GM18520 (cell line): Measurements from ENCODE around the gene RER1.

Experiments used
- ATAC-seq: cut with Tn5 transposase; IDR thresholded peaks from one replicate; pipeline ENCODE4 v1.9.1; 2021; ENCODE audit not compliant: unreplicated experiment

RER1 gene

GRCh38 chr1:2405588-2406295 lies 14.1 kb downstream of the RER1 start:
- no peak for ATAC-seq

- ATAC-seq, result no peak
These were observed 14.9 kb downstream of the RER1 start for GRCh38 chr1:2406451-2407041.

DNA sequence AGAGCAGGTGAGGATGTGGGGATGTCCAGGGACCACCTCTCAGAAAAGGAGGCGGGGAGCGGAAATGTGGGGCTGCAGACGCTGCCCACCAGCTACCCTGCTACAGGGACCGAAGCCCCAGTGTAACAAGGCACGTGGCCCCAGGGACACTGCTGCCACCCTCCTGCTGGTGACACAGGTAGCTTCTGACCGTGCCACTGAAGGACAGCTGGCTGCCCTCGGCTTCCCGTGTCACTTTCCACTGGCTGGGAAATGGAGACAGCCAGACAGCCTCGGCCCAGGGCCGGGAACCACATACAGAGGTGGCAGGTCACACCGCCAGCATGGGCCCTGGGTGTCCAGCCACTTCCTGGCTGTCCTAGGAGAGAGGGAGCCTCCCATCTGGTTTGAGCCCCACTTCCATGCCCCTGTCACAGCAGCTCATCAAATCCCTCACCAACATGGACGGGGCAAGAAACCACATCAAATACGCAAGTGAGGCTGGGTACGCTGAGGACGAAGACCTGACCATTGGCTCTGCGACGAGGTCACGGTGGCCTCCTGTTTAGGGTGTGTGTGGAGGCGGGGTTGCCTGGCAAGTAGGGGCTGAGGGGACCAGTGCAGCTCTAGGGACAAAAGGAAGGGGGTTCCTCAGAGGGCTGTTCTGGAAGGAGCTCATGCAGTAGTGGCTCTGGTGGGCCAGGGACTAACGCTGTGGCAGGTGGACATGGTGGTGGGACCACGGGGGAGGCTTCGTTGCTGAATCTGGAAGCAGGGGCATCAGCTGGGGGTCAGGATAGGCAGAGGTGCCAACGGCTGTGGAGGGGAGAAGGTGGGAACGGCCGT lies 15.7 kb downstream of the RER1 start:
- no peak for ATAC-seq

GRCh38 chr1:2407991-2408275 lies 16.3 kb downstream of the RER1 start:
- ATAC-seq, result no peak

GRCh38 chr1:2408456-2408855 lies 16.8 kb downstream of the RER1 start:
- no peak for ATAC-seq

DNA sequence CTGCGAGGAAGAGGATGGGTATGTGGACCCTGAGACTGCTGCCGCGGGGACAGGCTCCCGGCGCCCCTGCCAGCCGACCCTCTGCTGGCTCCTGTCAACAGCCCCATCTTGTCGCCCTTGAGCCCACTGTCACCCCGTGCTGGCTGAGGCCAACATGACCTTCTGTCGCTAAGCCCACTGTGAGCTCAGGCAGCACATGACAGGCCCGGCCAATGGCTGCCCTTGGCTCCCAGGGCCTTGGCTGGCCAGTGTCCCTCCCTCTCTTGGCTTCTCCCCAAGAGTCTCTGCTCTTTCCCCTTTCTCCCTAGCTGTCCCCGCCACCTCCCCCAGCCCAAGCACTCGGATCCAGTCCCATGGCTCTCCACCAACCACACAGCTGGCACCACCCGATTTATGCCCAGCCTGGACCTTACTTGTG lies 17.2 kb downstream of the RER1 start:
- ATAC-seq, result no peak

- no peak for ATAC-seq
These were observed 18.1 kb downstream of the RER1 start for GRCh38 chr1:2409745-2410144.

GRCh38 chr1:2411801-2412394 lies 20.3 kb downstream of the RER1 start:
- peak; percentile 21 for ATAC-seq

- peak; percentile 65 for ATAC-seq
These were observed 20.7 kb downstream of the RER1 start, which contains the start of gene PEX10 for GRCh38 chr1:2412395-2412772. Gene PEX10 (minus strand): TSS chr1:2412564. CDS start chr1:2412502, 62 bp downstream.

GRCh38 chr1:2412773-2413494 lies 21.3 kb downstream of the RER1 start:
- ATAC-seq, result no peak

DNA sequence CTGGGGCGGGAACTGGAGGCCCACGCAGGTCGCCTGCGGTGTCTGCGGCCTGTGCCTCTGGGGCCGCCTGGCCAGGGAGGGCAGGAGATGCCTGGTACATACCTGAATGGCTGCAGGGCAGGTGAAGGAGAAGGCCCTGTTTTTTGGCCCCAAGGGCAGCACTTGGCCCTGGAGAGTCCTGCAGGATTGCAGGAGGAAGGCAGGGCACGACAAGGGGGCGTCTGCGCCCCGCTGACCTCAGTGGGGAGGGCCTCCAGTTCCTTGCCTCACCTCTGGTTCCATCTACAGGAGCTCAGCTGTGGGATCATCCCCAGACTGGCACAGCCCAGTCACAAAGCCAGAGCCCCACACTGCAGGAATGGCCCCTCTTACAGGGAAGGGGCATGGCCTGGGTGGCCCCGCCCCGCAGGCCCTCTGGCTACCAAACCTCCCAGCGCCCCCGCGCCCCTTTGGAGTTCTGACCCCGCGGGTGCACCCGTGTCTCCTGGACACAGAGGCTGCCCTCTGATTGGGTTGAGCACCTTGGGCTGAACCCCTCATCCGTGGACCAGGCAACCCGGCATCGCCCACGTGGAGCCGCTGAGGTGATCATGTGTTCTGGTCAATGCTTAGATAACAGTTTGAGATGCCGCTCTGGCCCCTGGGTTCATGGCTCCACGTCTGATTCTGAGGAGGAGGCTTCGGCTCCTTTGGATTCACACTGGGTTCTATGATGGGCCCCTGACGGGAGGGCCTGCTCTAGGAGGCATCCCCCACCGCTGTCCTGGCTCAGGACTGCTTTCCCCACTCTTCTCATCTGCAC lies 22.1 kb downstream of the RER1 start:
- no peak for ATAC-seq

DNA sequence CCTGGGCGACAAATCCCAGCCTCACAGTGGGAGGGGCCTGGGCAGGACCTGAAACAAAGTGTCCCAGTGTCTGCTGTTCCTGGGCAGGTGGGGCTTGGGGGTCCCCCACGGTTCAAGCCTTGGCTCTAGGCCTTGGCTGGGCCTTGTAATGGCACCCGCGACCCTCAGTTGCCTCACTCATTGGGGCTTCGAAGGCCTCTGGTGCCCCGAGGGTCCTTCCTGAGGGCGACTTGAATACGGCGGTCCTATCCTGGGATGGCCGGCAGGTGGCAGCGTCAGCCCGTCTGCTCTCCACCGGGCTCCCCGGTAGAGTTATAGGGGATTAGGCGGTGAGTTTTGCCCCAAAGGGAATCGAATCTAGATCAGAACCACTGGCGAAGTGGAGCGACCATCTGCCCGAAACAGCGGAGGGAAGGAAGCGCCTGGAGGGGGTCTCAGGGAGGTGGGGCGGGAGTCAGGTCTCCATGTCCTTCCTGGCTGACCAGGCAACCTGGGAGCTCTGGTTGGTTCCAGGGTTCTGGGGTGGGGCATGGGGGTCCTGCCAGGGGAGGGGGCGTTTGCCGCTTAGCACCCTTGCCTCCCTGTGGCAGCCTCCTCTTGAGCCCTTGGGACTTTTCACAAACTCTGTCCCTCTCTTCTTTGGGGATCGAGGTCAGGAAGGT lies 22.8 kb downstream of the RER1 start:
- no peak for ATAC-seq

DNA sequence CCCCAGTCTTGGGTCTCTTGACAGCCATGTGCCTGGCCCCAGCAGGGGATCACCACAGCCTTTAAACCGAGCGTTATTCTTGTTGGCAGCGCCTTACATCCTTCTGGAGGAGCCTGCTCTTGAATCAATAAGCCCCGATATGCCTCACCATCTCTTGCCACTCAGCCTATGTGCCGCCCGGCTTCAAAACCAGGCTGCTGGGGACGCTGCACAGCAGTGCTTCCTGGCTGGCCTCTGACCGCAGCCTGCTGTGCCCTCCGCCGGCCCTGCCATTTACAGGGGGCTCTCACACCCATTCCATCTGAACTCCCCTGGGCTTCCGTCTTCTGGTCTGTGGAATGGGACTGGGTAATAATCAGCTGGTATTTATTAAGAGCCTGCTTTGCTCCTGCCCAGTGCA lies 23.7 kb downstream of the RER1 start:
- ATAC-seq, result no peak

DNA sequence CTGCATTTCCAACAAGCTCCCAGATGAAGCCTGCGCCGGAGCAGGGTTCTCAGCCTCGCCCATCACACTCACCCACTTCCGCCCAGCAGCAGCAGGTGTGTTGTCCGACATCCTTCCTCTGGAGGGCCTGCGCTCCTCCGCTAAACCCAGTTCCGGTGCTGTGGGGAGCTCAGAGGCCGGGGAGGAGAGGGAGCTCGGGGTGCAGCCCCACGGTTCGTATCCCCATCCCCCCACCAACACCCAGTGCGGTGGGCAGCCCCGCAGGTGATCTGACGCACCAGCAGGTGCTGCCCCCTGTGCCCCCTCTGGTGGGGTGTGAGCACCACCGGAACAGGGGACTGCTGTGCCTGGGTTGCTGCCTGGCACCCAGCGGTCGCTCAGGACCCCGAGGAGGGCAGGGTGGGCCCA lies 24.2 kb downstream of the RER1 start:
- ATAC-seq, result no peak

- no peak for ATAC-seq
These were observed 24.8 kb downstream of the RER1 start for GRCh38 chr1:2416403-2416802.

GRCh38 chr1:2417083-2417832 lies 25.6 kb downstream of the RER1 start:
- no peak for ATAC-seq

DNA sequence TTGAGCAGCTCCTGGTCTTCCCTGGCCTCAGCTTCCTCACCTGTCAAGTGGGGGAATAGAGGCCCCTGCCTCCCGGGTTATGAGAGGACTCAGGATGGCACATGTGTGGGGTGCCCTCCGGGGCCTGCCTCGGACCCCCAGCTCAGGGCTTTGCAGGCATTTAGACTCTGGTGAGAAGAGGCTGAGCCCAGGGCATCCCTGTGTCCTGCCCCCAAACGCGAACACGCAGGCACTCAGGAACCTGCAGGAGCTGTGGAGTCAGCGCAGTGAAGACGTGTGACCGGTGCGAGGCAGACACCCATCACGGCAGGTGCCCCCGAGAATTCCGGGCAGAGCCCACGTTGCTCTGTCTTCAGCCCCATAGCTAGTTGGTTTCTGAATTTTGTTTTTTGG lies 26.2 kb downstream of the RER1 start:
- ATAC-seq, result no peak

DNA sequence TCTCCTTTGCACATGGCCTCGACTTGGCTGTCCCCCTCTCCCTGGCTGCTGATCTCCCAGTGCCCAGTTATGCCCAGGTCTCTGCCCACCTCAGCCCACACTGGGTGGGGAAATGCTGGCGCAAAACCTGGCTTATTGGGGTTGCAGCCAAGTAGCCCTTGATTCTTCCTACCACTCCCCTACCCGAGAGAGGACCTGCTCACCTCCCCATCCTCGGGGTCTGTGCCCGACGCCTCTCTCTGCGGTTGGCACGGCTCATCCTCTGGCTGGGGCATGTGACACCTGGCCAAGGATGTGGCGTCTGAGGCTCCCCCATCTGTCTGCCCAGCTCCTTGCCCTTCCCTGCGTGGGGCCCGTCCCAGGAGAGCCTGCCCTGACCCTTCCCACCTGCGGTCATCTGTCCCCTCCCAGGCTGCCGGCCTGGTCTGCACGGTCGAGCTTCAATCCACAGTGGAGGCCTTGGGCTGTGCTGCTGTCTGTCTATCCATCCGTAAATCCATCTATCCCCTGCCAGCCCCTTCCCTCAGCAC lies 27.2 kb downstream of the RER1 start:
- ATAC-seq, result no peak

DNA sequence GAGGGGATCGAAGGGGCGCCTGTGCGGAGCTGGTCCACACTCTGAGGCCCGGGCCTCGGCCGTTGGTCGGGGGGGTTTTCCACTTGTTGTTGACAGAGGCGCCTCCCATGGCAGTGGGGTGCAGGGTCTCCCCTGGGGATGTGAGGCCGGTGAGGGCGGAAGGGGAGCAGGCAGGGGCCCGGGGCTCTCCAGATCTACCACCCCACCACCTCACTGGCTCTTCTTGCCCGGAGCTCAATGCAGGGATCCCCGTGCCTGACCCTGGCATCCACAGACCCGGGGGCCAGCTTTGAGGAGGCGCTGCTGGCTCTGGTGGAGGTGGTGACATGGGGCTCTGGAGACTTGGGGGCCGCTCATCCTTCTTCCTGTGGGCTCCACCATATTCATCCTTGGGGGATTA lies 27.8 kb downstream of the RER1 start:
- ATAC-seq, result no peak
